HCT116 (cell line): Measurements from ENCODE around the gene ISCA2. TPM values are rescaled to one million over a fixed set of nuclear protein-coding genes. Genes with fewer than 3 reads are reported as not detected.

Experiments used
- ATAC-seq: fragments of 200-7000 bp; cut with Tn5 transposase; 2 replicates; pipeline ENCODE4 v1.9.1; 2020; ENCODE audit warnings: mild to moderate bottlenecking, moderate library complexity
- BruUV-seq: library from RNA; stranded (reverse); fragments of 400-500 nt; replicated peaks from 2 replicates; lab custom pipeline; 2021; lab: Mats Ljungman, UMichigan
- CTCF ChIA-PET: fragments of 300-600 bp; sonication (Branson Sonifier 250); formaldehyde crosslinking; loops from one replicate; lab custom pipeline; 2021; ENCODE audit warnings: antibody characterized with exemption; lab: Charles Lee
- POLR2A ChIA-PET: fragments of 300-600, 350-600 bp; sonication (Branson Sonifier 250); formaldehyde crosslinking; loops from one replicate; lab custom pipeline; 2021; ENCODE audit warnings: antibody characterized with exemption; lab: Charles Lee
- RAD21 ChIA-PET, 2 experiments: fragments of 300-600 bp; sonication (Branson Sonifier 250); formaldehyde crosslinking; loops; one replicate each; lab custom pipeline; 2023; ENCODE audit warnings: low total read pairs in 2 of 2; ENCODE audit not compliant: uncharacterized antibody in 2 of 2, unreplicated experiment in 2 of 2, low non-redundant PET in 1 of 2; lab: Charles Lee
- DNase-seq: peaks from one replicate; pipeline ENCODE4 v3.0.0-alpha.2; 2010; ENCODE audit warnings: low read depth, low spot score
- H2AFZ ChIP-seq: fragments of 200-600 bp; shearing (Covaris generic), sonication (generic); 2 replicates; pipeline ENCODE4 v1.6.1; 2017; ENCODE audit warnings: low read depth, mixed run types, mixed read lengths, antibody characterized with exemption, low read length; ENCODE audit not compliant: poor library complexity, severe bottlenecking
- H3K27ac ChIP-seq: 2 replicates; pipeline ENCODE4 v1.5.1; 2012; ENCODE audit warnings: low read depth, low read length
- H3K27me3 ChIP-seq: fragments of 200-600 bp; sonication (generic); 2 replicates; pipeline ENCODE4 v1.6.1; 2016; ENCODE audit warnings: mixed run types, low read length, mixed read lengths; ENCODE audit not compliant: insufficient read depth
- H3K36me3 ChIP-seq, 2 experiments: fragments of 200-500 bp in 1 of 2; fragments of 200-600 bp in 1 of 2; sonication (Bioruptor generic) in 1 of 2; sonication (generic) in 1 of 2; 2 replicates each; pipeline versions ENCODE4 v1.5.1 to v1.6.1; 2014 to 2016; ENCODE audit warnings: low read length in 2 of 2, inconsistent platforms in 1 of 2, mixed read lengths in 1 of 2, mixed run types in 1 of 2; ENCODE audit not compliant: insufficient read depth in 2 of 2, control insufficient read depth in 1 of 2
- H3K4me1 ChIP-seq, 2 experiments: fragments of 200-600 bp in 1 of 2; sonication (generic) in 1 of 2; 2 replicates each; pipeline versions ENCODE4 v1.5.1 to v1.6.1; 2012 to 2017; ENCODE audit warnings: low read length in 2 of 2, inconsistent platforms in 1 of 2, mild to moderate bottlenecking in 1 of 2, mixed read lengths in 1 of 2, mixed run types in 1 of 2, moderate library complexity in 1 of 2; ENCODE audit not compliant: insufficient read depth in 2 of 2, control insufficient read depth in 1 of 2
- H3K4me2 ChIP-seq: fragments of 200-600 bp; sonication (generic); 2 replicates; pipeline ENCODE4 v1.6.1; 2017; ENCODE audit warnings: mixed run types, low read length, mixed read lengths
- H3K4me3 ChIP-seq, 2 experiments: fragments of 200-600 bp in 1 of 2; sonication (generic) in 1 of 2; replicated peaks in 1 of 2; 2 replicates each; pipeline ENCODE4 v1.5.1; 2011 to 2016; ENCODE audit warnings: low read length in 2 of 2, control low read depth in 1 of 2, low read depth in 1 of 2, mild to moderate bottlenecking in 1 of 2, mixed read lengths in 1 of 2, mixed run types in 1 of 2
- H3K79me2 ChIP-seq: fragments of 200-600 bp; sonication (generic); 2 replicates; pipeline ENCODE4 v1.6.1; 2017; ENCODE audit warnings: mild to moderate bottlenecking, mixed run types, low read length, moderate library complexity, mixed read lengths; ENCODE audit not compliant: insufficient read depth
- H3K9ac ChIP-seq: fragments of 200-600 bp; sonication (generic); 2 replicates; pipeline ENCODE4 v1.6.1; 2016; ENCODE audit warnings: low read length, mixed read lengths
- H3K9me2 ChIP-seq: fragments of 200-600 bp; sonication (generic), shearing (Covaris generic); 2 replicates; pipeline ENCODE4 v1.6.1; 2017; ENCODE audit warnings: mixed run types, mild to moderate bottlenecking, moderate library complexity; ENCODE audit not compliant: insufficient read depth
- H3K9me3 ChIP-seq, 2 experiments: fragments of 200-500 bp in 1 of 2; fragments of 200-600 bp in 1 of 2; sonication (Bioruptor generic) in 1 of 2; sonication (generic) in 1 of 2; 2 replicates each; pipeline ENCODE4 v1.6.1; 2014 to 2017; ENCODE audit warnings: low read length in 2 of 2, mixed read lengths in 2 of 2, inconsistent platforms in 1 of 2, low read depth in 1 of 2, mild to moderate bottlenecking in 1 of 2, mixed run types in 1 of 2, moderate library complexity in 1 of 2; ENCODE audit not compliant: control insufficient read depth in 1 of 2, insufficient read depth in 1 of 2
- H4K20me1 ChIP-seq: fragments of 200-600 bp; sonication (generic), shearing (Covaris generic); 2 replicates; pipeline ENCODE4 v1.6.1; 2017; ENCODE audit warnings: mixed run types, mild to moderate bottlenecking, moderate library complexity; ENCODE audit not compliant: insufficient read depth
- MAX ChIP-seq: IDR thresholded peaks from 2 replicates; pipeline ENCODE4 v1.6.1; 2012
- SP1 ChIP-seq: IDR thresholded peaks from 2 replicates; pipeline ENCODE4 v1.6.1; 2012; ENCODE audit warnings: low read depth
- SRF ChIP-seq: IDR thresholded peaks from 2 replicates; pipeline ENCODE4 v1.6.1; 2012; ENCODE audit warnings: low read depth
- YY1 ChIP-seq: IDR thresholded peaks from 2 replicates; pipeline ENCODE4 v1.6.1; 2011; ENCODE audit warnings: low read length, low read depth, moderate library complexity, mild to moderate bottlenecking; ENCODE audit not compliant: insufficient replicate concordance; ENCODE audit errors: extremely low read depth
- intact Hi-C: fragments of 100-400 bp; cut with micrococcal nuclease; formaldehyde crosslinking; loops from 2 replicates; pipeline ENCODE4 v1.10.0; 2022
- total RNA-seq: library from RNA; stranded (reverse); gene quantifications from one replicate; pipeline ENCODE4 v1.2.1, GENCODE V29; 2021; ENCODE audit not compliant: unreplicated experiment

The ISCA2 gene
- total RNA-seq, 1 experiment from 2014 or later: 27.5 TPM

- Histone ChIP-seq H3K36me3 (peaks cover 0 to 3% of the 10 kb centered on the region in 2 experiments; a peak in 2 of 4 replicates), H4K20me1 (no peaks in the 10 kb centered on the region), H3K27ac (no peak overlapping the region), H3K9ac (no peak overlapping the region), H3K79me2 (no peaks in the 10 kb centered on the region), H3K4me1 (no peaks in the 10 kb centered on the region), H3K4me2 (no peak overlapping the region), H3K9me3 (no peaks in the 10 kb centered on the region), H2AFZ (no peak overlapping the region), H3K9me2 (no peaks in the 10 kb centered on the region), H3K27me3 (no peaks in the 10 kb centered on the region), H3K4me3 (no peak overlapping the region)
- no TSS peak for BruUV-seq
- DNase-seq (no peak), ATAC-seq (no peak)
- intact Hi-C loops: loop anchor here (10.0 kb wide), 2 partner anchors 151 to 271 kb away; no protein-coding TSS in a partner anchor
- ChIA-PET CTCF (no interaction called here), RAD21 (no interaction called here), POLR2A (no interaction called here)
- TF ChIP-seq SP1 (no peak), YY1 (no peak)
These were observed 17.5 kb upstream of the ISCA2 start for GRCh38 chr14:74476107-74476506.

GRCh38 chr14:74476607-74477006 lies 17.0 kb upstream of the ISCA2 start:
- BruUV-seq: no TSS peak
- POLR2A ChIA-PET: no interaction called here
- no peak overlapping the region for H3K4me3 ChIP-seq
- no peak for DNase-seq
- no peaks in the 10 kb centered on the region for H3K27me3 ChIP-seq
- no peak for ATAC-seq
- CTCF ChIA-PET: no interaction called here
- H3K9me3 ChIP-seq: no peaks in the 10 kb centered on the region
- no peaks in the 10 kb centered on the region for H3K9me2 ChIP-seq
- intact Hi-C loops: loop anchor here (10.0 kb wide), 2 partner anchors 152 to 272 kb away; no protein-coding TSS in a partner anchor
- TF ChIP-seq SRF: no peak
- no peak for TF ChIP-seq MAX
- H3K4me1 ChIP-seq: no peaks in the 10 kb centered on the region
- H3K4me2 ChIP-seq: no peak overlapping the region
- H2AFZ ChIP-seq: no peak overlapping the region
- peaks cover 0 to 3% of the 10 kb centered on the region in 2 experiments; a peak in 2 of 4 replicates for H3K36me3 ChIP-seq
- no peaks in the 10 kb centered on the region for H3K79me2 ChIP-seq
- RAD21 ChIA-PET: no interaction called here
- no peaks in the 10 kb centered on the region for H4K20me1 ChIP-seq
- no peak overlapping the region for H3K27ac ChIP-seq
- no peak overlapping the region for H3K9ac ChIP-seq
